A673 (cell line): ENCODE data around the gene ELAVL3.
A peak's percentile ranks its signal among the peaks of the same experiment; 100 is the strongest.

Experiments
- EZH2 ChIP-seq: fragments of 200-600 bp; sonication (generic); IDR thresholded peaks from 2 replicates; pipeline ENCODE4 v1.6.1; 2017; ENCODE audit warnings: borderline replicate concordance, low read depth, mild to moderate bottlenecking, mixed read lengths, antibody characterized with exemption, low read length; ENCODE audit not compliant: poor library complexity, severe bottlenecking
- TF ChIP-seq, protein P1 (sequence below): fragments of 300-800, 200-600 bp; sonication (generic); conservative IDR thresholded peaks from 2 replicates; pipeline ENCODE4 v1.5.1; 2017; ENCODE audit warnings: low read depth, mild to moderate bottlenecking, antibody characterized with exemption, low read length, moderate library complexity, mixed read lengths

DNA sequence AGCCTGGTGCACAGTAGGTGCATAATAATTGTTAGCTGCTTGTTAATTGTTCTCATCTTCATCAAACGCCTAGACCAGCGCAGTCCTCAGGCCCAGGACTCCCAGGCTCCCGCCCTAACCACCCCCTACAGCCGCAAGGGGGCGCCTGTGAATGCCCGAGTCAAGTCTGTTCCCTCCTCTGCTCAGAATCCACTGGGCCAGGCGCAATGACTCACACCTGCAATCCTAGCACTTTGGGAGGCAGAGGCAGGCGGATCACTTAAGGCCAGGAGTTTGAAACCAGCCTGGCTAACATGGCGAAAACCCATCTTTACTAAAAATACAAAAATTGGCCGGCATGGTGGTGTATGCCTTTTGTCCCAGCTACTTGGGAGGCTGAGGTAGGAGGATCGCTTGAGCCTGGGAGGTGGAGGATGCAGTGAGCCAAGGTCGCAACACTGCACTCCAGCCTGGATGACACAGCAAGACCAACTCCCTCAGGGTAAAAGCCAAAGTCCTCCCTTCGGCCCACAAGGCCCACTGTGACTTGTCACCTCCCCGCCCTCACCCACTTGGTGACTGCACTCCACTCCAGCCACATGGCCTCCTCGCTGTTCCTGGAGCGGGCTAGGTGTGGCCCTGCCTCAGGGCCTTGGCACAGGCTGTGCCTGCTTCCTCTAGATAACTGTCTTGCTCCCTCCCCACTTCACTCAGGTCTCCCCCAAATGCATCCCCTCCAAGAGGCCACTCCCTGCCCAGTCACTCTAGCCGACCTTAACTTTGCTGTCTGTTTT lies 15.7 kb upstream of the ELAVL3 start:
- TF ChIP-seq, protein P1, sequence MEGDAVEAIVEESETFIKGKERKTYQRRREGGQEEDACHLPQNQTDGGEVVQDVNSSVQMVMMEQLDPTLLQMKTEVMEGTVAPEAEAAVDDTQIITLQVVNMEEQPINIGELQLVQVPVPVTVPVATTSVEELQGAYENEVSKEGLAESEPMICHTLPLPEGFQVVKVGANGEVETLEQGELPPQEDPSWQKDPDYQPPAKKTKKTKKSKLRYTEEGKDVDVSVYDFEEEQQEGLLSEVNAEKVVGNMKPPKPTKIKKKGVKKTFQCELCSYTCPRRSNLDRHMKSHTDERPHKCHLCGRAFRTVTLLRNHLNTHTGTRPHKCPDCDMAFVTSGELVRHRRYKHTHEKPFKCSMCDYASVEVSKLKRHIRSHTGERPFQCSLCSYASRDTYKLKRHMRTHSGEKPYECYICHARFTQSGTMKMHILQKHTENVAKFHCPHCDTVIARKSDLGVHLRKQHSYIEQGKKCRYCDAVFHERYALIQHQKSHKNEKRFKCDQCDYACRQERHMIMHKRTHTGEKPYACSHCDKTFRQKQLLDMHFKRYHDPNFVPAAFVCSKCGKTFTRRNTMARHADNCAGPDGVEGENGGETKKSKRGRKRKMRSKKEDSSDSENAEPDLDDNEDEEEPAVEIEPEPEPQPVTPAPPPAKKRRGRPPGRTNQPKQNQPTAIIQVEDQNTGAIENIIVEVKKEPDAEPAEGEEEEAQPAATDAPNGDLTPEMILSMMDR, result peak; percentile 87
- no peak for TF ChIP-seq EZH2
